ENCODE data around the gene GAB3.

DNA sequence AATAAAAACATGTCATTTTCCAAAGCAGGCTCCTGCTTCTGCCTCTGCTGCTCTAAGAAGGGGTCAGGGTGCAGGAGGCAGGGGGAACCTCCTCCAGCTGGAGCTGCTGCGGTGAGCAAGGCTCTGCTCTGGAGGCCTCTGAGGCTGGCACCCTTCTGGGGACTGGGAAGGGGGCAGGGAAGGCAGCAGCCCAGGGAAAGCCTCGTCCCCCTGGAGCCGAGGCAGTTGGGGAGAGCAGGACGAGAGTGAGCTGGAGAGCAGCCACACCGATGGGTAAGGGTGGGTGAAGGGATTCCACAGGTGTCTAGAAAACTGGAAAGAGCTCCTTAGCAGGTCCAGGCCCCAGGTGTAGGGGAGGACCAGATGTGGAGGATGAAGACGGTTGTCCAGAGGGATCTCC lies 95.5 kb downstream of the GAB3 start:
- no peak for TF ChIP-seq POLR2A (IDR thresholded peaks at IDR 0.05)
- TF ChIP-seq, protein P1, sequence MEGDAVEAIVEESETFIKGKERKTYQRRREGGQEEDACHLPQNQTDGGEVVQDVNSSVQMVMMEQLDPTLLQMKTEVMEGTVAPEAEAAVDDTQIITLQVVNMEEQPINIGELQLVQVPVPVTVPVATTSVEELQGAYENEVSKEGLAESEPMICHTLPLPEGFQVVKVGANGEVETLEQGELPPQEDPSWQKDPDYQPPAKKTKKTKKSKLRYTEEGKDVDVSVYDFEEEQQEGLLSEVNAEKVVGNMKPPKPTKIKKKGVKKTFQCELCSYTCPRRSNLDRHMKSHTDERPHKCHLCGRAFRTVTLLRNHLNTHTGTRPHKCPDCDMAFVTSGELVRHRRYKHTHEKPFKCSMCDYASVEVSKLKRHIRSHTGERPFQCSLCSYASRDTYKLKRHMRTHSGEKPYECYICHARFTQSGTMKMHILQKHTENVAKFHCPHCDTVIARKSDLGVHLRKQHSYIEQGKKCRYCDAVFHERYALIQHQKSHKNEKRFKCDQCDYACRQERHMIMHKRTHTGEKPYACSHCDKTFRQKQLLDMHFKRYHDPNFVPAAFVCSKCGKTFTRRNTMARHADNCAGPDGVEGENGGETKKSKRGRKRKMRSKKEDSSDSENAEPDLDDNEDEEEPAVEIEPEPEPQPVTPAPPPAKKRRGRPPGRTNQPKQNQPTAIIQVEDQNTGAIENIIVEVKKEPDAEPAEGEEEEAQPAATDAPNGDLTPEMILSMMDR (IDR thresholded peaks at IDR 0.05) = no peak
